ENCODE data around the gene SORCS2.

Gene SORCS2

DNA sequence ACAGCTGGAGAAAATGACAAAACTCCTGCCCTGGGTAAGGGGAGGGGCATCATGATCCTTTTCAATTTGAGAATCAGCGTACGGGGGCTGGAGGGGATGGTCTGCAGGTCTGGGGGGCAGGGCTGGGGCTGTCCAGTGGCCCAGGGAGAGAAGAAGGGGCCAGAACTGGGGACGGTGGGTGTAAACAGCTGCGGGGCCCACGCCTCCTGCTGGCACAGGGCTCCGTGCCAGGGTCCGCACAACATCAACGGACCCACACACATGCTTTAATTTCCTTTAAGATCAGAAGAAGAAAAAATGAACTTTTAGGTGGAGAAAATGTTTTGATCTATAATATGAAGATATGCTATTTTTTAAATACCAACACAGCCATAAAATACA, 190.3 kb downstream of the SORCS2 start:
- no peak for TF ChIP-seq CTCF (IDR thresholded peaks at IDR 0.05; ENCODE audit: borderline replicate concordance, extremely low read depth, low read length, poor library complexity, severe bottlenecking)
- no peak for TF ChIP-seq EZH2 (IDR thresholded peaks at IDR 0.05; ENCODE audit: borderline replicate concordance, low read depth, low read length, severe bottlenecking)
- H4K20me1 ChIP-seq (ENCODE audit: insufficient read depth, low read length), result no peaks in the 10 kb centered on the region; the same call in 1 of the 2 replicates

GRCh38 chr4:7383266-7383665, 190.9 kb downstream of the SORCS2 start:
- H3K79me2 ChIP-seq (ENCODE audit: insufficient read depth, low read length), result no peaks in the 10 kb centered on the region
- H4K20me1 ChIP-seq (ENCODE audit: insufficient read depth, low read length), result no peaks in the 10 kb centered on the region; the same call in 1 of the 2 replicates
- DNase-seq (no peak), ATAC-seq (ENCODE audit: insufficient read depth, low read depth) (no peak)
- no peak overlapping the region for H3K4me3 ChIP-seq (ENCODE audit: low read depth in 1 of 2, low read length in 2 of 2)
- TF ChIP-seq EZH2 (IDR thresholded peaks at IDR 0.05; ENCODE audit: borderline replicate concordance, low read depth, low read length, severe bottlenecking) (no peak), CTCF (IDR thresholded peaks at IDR 0.05; ENCODE audit: borderline replicate concordance, extremely low read depth, low read length, poor library complexity, severe bottlenecking) (no peak)
- no peak overlapping the region for H2AFZ ChIP-seq (ENCODE audit: low read depth, low read length)
- H3K27me3 ChIP-seq (ENCODE audit: insufficient read depth, low read length, poor library complexity), result peaks cover 3% of the 10 kb centered on the region
- no peak overlapping the region for H3K27ac ChIP-seq (ENCODE audit: low read length)
- H3K9me3 ChIP-seq (ENCODE audit: insufficient read depth, low read length, severe bottlenecking), result peaks cover 5% of the 10 kb centered on the region
- no peak overlapping the region for H3K4me2 ChIP-seq (ENCODE audit: insufficient read depth, low read length)
- no peaks in the 10 kb centered on the region for H3K4me1 ChIP-seq (ENCODE audit: insufficient read depth, low read length)
- H3K36me3 ChIP-seq (ENCODE audit: insufficient read depth, low read length), result no peaks in the 10 kb centered on the region
- H3K9ac ChIP-seq (ENCODE audit: low read depth, low read length), result no peak overlapping the region

More for the DNA sequence above, 190.3 kb downstream of the SORCS2 start:
- no peak overlapping the region for H3K27ac ChIP-seq (ENCODE audit: low read length)
- no peak overlapping the region for H2AFZ ChIP-seq (ENCODE audit: low read depth, low read length)
- no peaks in the 10 kb centered on the region for H3K79me2 ChIP-seq (ENCODE audit: insufficient read depth, low read length)
- no peak overlapping the region for H3K4me3 ChIP-seq (ENCODE audit: low read depth in 1 of 2, low read length in 2 of 2)
- H3K36me3 ChIP-seq (ENCODE audit: insufficient read depth, low read length), result no peaks in the 10 kb centered on the region
- peaks cover 2% of the 10 kb centered on the region for H3K9me3 ChIP-seq (ENCODE audit: insufficient read depth, low read length, severe bottlenecking)
- no peak overlapping the region for H3K4me2 ChIP-seq (ENCODE audit: insufficient read depth, low read length)
- DNase-seq (no peak), ATAC-seq (ENCODE audit: insufficient read depth, low read depth) (no peak)
- H3K4me1 ChIP-seq (ENCODE audit: insufficient read depth, low read length), result no peaks in the 10 kb centered on the region
- H3K9ac ChIP-seq (ENCODE audit: low read depth, low read length), result no peak overlapping the region
- H3K27me3 ChIP-seq (ENCODE audit: insufficient read depth, low read length, poor library complexity), result peaks cover 3% of the 10 kb centered on the region

DNA sequence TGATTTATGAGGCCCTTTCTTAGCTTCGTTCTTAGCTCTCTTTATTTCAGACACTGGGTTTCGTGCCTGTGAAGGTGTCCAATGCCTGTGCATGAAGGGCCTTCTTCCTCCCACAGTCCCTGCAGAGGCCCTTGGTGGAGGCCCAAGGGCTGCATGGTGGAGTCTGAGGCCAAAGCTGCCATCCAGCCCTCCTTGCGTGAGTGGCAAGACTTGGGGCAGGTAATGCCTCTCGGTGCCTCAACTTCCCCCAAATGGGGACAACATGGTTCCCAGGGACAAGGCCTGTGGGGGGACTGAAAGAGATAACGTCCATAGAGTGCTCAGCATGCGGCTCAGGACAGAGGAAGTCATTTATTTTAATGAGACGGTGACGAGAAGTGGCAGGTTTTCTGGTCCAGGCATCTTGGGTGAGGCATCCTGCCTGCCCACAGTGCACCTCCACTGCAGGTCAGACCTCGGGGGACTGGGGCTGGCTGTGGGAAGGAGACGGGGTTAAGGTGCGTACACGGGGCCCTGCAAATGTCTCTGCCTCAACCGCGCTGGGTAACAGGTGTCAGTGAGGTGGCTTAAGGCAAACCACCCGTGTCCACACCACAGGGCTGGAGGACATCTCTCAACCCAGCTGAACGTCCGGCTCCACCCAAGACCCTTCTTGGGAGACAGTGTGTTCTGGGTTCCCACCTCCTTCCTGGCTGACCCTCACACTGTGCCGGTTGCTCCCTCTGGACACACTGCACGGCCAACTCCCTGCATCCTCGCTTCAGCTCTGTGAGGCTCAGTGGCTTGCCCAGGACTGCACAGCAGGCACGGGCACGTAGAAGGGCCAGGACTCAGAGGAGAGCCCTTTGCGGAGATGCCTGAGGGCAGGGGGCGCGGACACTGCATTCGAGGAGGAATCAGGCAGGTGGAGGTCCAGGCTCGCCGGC, 191.9 kb downstream of the SORCS2 start:
- H3K27ac ChIP-seq (ENCODE audit: low read length), result no peak overlapping the region
- no peaks in the 10 kb centered on the region for H3K27me3 ChIP-seq (ENCODE audit: insufficient read depth, low read length, poor library complexity)
- TF ChIP-seq CTCF (IDR thresholded peaks at IDR 0.05; ENCODE audit: borderline replicate concordance, extremely low read depth, low read length, poor library complexity, severe bottlenecking), result no peak
- ATAC-seq (ENCODE audit: insufficient read depth, low read depth) (no peak), DNase-seq (no peak)
- no peaks in the 10 kb centered on the region for H3K79me2 ChIP-seq (ENCODE audit: insufficient read depth, low read length)
- H3K9me3 ChIP-seq (ENCODE audit: insufficient read depth, low read length, severe bottlenecking), result peaks cover 5% of the 10 kb centered on the region
- no peak overlapping the region for H3K4me2 ChIP-seq (ENCODE audit: insufficient read depth, low read length)
- no peak overlapping the region for H3K4me3 ChIP-seq (ENCODE audit: low read depth in 1 of 2, low read length in 2 of 2)
- no peak overlapping the region for H3K9ac ChIP-seq (ENCODE audit: low read depth, low read length)
- no peaks in the 10 kb centered on the region; the same call in 1 of the 2 replicates for H4K20me1 ChIP-seq (ENCODE audit: insufficient read depth, low read length)
- H3K36me3 ChIP-seq (ENCODE audit: insufficient read depth, low read length), result no peaks in the 10 kb centered on the region
- no peaks in the 10 kb centered on the region for H3K4me1 ChIP-seq (ENCODE audit: insufficient read depth, low read length)
- no peak overlapping the region for H2AFZ ChIP-seq (ENCODE audit: low read depth, low read length)
